ENCODE measurements around the gene NCAPG2. TPM values are rescaled to one million over a fixed set of nuclear protein-coding genes. Genes with fewer than 3 reads are reported as not detected.

Gene NCAPG2
- polyA plus RNA-seq, 2 of the 4 experiments (the other 2 are of a cell fraction): 53.8 to 63.0 TPM

DNA sequence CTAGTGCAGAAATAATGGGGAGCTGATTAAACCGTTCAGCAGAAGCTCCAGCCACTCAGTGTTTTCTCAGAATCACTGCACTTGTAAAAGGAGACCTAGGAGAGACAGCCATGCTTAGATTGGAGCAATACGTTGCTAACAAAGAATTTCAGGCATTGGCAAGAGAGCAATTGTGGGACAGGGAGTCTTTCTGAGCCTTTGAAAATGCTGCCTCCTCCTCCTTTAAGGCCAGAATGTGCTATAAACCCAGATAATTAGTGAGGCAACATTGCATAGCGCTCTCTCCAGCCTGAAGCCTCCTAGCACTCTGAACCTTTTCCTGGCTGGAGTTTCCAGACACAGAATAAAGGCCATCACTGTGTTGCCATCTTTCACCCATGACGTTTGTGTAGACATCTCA is 98.5 kb downstream of the NCAPG2 start:
- no peak overlapping the region for H3K4me3 ChIP-seq
- H3K9me3 ChIP-seq: no peaks in the 10 kb centered on the region
- FAIRE-seq (no peak), DNase-seq (ENCODE audit: low read depth in 1 of 2, low spot score in 1 of 2) (no peak), ATAC-seq (no peak)
- POLR2A ChIA-PET: no interaction called here
- no peak overlapping the region for H3K4me2 ChIP-seq
- 81% methylated on average over 4 of the region's 4 CpGs for WGBS (ENCODE audit: missing lambda C conversion rate)
- no peak for TF ChIP-seq SREBF2 (IDR thresholded peaks at IDR 0.05)
- TF ChIP-seq, protein P1, sequence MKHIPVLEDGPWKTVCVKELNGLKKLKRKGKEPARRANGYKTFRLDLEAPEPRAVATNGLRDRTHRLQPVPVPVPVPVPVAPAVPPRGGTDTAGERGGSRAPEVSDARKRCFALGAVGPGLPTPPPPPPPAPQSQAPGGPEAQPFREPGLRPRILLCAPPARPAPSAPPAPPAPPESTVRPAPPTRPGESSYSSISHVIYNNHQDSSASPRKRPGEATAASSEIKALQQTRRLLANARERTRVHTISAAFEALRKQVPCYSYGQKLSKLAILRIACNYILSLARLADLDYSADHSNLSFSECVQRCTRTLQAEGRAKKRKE (CRISPR knock-in tag; IDR thresholded peaks at IDR 0.05; ENCODE audit: low read depth): no peak
- TF ChIP-seq NR3C1 (IDR thresholded peaks at IDR 0.05): no peak
- no peak for TF ChIP-seq CBX2 (IDR thresholded peaks at IDR 0.05; ENCODE audit: borderline replicate concordance, low read depth)
- TF ChIP-seq, protein P2, sequence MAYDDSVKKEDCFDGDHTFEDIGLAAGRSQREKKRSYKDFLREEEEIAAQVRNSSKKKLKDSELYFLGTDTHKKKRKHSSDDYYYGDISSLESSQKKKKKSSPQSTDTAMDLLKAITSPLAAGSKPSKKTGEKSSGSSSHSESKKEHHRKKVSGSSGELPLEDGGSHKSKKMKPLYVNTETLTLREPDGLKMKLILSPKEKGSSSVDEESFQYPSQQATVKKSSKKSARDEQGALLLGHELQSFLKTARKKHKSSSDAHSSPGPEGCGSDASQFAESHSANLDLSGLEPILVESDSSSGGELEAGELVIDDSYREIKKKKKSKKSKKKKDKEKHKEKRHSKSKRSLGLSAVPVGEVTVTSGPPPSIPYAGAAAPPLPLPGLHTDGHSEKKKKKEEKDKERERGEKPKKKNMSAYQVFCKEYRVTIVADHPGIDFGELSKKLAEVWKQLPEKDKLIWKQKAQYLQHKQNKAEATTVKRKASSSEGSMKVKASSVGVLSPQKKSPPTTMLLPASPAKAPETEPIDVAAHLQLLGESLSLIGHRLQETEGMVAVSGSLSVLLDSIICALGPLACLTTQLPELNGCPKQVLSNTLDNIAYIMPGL (CRISPR knock-in tag; IDR thresholded peaks at IDR 0.05; ENCODE audit: borderline replicate concordance): no peak
- no peak for TF ChIP-seq RAD21 (conservative IDR thresholded peaks at IDR 0.05 in 1 of 2, IDR thresholded peaks at IDR 0.05 in 1 of 2)
- H3K27ac ChIP-seq: no peak overlapping the region
- no peaks in the 10 kb centered on the region for H3K4me1 ChIP-seq
- CTCF ChIA-PET: interaction anchor here (1.4 kb wide), 1 partner anchor 14 kb away, joined by 3 read pairs; no protein-coding TSS in a partner anchor

DNA sequence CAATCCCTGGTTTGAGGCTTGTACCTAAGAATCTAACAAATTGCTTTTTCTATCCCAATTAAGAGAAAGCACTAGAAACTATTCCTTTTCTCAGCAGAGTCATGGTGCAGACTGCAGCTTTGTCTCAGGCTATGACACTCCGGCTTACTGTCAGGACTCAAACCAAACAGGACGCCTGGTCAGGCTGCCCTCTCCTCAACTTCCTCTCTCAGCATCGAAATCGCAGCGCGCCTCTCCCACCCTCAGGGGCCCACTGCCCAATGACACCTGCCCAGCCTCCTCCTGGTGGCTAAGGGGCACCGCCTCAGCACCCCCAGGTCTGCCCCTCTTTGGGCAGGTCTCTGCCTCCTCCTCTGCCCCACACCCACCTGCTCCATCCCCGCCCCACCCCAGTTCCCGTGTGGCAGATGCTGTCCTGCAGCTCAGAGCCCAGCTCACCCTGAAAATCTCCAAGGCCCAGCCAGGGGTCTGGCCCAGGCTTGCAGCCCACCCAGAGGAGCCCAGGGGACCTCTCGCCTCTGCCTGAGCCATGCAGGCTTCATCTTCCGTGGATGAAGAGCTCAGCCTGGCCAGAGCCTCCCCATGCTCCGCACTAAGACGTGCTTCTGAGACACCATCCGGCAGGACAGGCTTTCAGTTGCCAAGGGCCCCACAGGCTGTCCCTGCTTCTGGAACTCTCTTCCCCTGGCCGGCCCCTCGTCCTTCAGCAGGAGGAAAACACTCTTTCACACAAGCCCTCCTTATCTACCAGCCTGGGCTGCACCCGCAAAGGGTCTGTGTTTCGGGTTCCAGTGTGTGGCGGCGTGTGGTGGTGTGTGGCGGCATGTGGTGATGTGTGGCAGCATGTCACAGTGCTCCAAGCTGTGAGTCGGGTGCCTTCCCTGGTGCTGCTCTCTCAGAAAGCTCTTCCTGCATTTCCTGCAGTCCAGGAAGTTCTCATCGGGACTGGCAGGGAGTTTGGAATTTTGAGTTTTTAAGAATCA is 100.5 kb downstream of the NCAPG2 start:
- Histone ChIP-seq H3K27ac (no peak overlapping the region), H3K9me3 (no peaks in the 10 kb centered on the region), H3K4me3 (no peak overlapping the region), H3K4me2 (no peak overlapping the region), H3K4me1 (no peaks in the 10 kb centered on the region)
- TF ChIP-seq CBX2 (IDR thresholded peaks at IDR 0.05; ENCODE audit: borderline replicate concordance, low read depth): no peak
- TF ChIP-seq EP300 (IDR thresholded peaks at IDR 0.05): no peak
- TF ChIP-seq NR3C1 (IDR thresholded peaks at IDR 0.05): no peak
- no peak for TF ChIP-seq POLR2AphosphoS2 (conservative IDR thresholded peaks at IDR 0.05; ENCODE audit: low read length)
- TF ChIP-seq MAFK (IDR thresholded peaks at IDR 0.05; ENCODE audit: partially characterized antibody): no peak
- no peak for TF ChIP-seq ZNF302 (CRISPR knock-in tag; IDR thresholded peaks at IDR 0.05)
- TF ChIP-seq NPAS2 (CRISPR knock-in tag; IDR thresholded peaks at IDR 0.05; ENCODE audit: borderline replicate concordance): no peak
- no peak for TF ChIP-seq HOXB5 (CRISPR knock-in tag; IDR thresholded peaks at IDR 0.05)
- no peak for TF ChIP-seq GATA3 (IDR thresholded peaks at IDR 0.05; ENCODE audit: borderline replicate concordance)
- no peak for TF ChIP-seq BHLHE40 (IDR thresholded peaks at IDR 0.05; ENCODE audit: low read depth, low read length)
- TF ChIP-seq, protein P3, sequence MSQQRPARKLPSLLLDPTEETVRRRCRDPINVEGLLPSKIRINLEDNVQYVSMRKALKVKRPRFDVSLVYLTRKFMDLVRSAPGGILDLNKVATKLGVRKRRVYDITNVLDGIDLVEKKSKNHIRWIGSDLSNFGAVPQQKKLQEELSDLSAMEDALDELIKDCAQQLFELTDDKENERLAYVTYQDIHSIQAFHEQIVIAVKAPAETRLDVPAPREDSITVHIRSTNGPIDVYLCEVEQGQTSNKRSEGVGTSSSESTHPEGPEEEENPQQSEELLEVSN (IDR thresholded peaks at IDR 0.05; ENCODE audit: borderline replicate concordance, low read depth): no peak
- TF ChIP-seq, protein P4, sequence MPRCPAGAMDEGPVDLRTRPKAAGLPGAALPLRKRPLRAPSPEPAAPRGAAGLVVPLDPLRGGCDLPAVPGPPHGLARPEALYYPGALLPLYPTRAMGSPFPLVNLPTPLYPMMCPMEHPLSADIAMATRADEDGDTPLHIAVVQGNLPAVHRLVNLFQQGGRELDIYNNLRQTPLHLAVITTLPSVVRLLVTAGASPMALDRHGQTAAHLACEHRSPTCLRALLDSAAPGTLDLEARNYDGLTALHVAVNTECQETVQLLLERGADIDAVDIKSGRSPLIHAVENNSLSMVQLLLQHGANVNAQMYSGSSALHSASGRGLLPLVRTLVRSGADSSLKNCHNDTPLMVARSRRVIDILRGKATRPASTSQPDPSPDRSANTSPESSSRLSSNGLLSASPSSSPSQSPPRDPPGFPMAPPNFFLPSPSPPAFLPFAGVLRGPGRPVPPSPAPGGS (IDR thresholded peaks at IDR 0.05): no peak
- TF ChIP-seq, protein P5, sequence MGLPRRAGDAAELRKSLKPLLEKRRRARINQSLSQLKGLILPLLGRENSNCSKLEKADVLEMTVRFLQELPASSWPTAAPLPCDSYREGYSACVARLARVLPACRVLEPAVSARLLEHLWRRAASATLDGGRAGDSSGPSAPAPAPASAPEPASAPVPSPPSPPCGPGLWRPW (IDR thresholded peaks at IDR 0.05): no peak
- FAIRE-seq (no peak), ATAC-seq (peak in 1 of 2 experiments; percentile 29; a peak in 3 of 6 replicates), DNase-seq (ENCODE audit: low read depth in 1 of 2, low spot score in 1 of 2) (no peak)
- ChIA-PET POLR2A (no interaction called here), CTCF (no interaction called here)
- WGBS (ENCODE audit: missing lambda C conversion rate): 91% methylated on average over 20 of the region's 23 CpGs
